Measurements from ENCODE around the gene CFI.

DNA sequence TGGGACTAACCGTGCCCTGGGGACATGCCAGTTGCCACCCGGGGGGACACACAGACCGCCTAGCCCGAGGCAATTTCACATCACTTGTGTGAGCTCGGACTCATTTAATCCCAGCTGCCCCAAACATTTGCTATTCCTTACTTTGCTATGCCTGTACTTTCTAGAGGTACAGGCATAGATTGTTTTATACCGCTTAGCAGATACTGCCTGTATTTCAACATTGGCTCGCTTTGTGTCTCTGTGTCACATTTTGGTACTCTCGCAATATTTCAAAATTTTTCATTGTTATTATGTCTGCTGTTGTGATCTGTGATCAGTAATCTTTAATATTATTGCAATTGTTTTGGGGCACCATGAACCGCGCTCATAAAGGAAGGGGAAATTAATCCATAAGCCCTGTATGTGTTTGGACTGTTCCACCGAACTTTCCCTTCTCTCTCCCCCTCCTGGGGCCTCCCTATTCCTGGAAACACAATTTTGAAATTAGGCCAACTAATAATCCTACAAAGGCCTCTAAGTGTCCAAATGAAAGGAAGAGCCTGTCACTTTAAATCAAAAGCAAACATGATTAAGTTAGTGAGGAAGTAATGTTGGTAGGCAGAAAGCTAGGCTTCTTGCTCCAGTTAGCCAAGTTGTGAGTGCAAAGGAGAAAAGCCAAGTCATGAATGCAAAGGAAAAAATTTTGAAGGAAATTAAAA lies 98.0 kb downstream of the CFI start:
- TF ChIP-seq, protein P1, sequence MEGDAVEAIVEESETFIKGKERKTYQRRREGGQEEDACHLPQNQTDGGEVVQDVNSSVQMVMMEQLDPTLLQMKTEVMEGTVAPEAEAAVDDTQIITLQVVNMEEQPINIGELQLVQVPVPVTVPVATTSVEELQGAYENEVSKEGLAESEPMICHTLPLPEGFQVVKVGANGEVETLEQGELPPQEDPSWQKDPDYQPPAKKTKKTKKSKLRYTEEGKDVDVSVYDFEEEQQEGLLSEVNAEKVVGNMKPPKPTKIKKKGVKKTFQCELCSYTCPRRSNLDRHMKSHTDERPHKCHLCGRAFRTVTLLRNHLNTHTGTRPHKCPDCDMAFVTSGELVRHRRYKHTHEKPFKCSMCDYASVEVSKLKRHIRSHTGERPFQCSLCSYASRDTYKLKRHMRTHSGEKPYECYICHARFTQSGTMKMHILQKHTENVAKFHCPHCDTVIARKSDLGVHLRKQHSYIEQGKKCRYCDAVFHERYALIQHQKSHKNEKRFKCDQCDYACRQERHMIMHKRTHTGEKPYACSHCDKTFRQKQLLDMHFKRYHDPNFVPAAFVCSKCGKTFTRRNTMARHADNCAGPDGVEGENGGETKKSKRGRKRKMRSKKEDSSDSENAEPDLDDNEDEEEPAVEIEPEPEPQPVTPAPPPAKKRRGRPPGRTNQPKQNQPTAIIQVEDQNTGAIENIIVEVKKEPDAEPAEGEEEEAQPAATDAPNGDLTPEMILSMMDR (conservative IDR thresholded peaks at IDR 0.05; ENCODE audit: low read length), result no peak
- TF ChIP-seq EZH2phosphoT487 (IDR thresholded peaks at IDR 0.05; ENCODE audit: borderline replicate concordance, low read depth, low read length), result no peak
